Activated effector memory CD4-positive, alpha-beta T cell treated with anti-CD3 and anti-CD28 coated beads, Interleukin-2, amount 50 U/mL, for 16 hours (primary cell): ENCODE measurements around the gene SPINT4.

ENCODE experiments used
- DNase-seq: peaks from one replicate; pipeline ENCODE4 v3.0.0-alpha.2; 2020

SPINT4 gene

GRCh38 chr20:45765980-45766379 is 43.8 kb downstream of the SPINT4 start:
- no peak for DNase-seq

DNA sequence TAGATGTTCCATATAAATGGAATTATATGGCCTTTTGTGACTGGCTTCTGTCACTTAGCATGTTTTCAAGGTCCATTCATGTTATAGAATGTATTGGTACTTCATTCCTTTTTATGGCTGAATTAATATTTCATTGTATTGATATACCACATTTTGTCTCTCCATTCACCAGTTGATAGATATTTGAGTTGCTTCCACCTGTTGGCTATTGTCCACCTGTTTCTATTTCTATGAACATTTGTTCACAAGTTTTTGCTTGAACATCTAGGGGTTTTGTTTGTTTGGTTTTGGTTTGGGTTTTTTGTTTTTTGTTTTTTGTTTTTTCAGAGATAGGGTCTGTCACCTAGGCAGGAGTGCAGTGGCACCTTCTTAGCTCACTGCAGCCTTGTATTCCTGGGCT is 46.3 kb downstream of the SPINT4 start:
- DNase-seq, result no peak

DNA sequence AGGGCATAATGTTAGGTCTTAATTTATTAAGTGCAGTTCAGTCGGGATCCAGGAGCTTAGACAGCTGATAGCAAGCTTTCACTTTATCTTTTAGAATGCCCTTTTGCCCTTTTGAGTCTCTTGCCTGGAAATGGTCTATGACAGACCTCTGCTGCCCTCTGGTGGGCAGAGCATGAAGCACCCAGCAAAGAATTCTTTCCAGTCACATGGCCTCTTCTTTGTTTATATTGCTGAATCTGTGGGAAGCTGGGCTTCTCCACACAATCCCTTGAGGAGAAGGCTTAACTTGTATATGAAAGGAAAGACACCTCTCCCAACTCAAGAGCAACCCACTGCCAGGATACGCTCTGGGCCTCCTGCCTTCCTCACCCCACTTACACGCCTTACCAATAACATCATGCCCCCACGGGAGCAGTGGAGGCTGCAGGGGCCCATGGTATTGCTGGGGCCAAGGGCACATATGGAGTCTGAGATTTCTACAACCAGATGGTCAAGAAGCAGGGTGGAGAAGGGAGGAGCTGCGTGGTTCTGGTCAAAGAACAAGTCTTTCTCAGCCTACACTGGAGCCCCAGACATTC is 49.1 kb downstream of the SPINT4 start:
- DNase-seq, result peak; percentile 92

GRCh38 chr20:45772693-45773092 is 50.5 kb downstream of the SPINT4 start:
- no peak for DNase-seq

DNA sequence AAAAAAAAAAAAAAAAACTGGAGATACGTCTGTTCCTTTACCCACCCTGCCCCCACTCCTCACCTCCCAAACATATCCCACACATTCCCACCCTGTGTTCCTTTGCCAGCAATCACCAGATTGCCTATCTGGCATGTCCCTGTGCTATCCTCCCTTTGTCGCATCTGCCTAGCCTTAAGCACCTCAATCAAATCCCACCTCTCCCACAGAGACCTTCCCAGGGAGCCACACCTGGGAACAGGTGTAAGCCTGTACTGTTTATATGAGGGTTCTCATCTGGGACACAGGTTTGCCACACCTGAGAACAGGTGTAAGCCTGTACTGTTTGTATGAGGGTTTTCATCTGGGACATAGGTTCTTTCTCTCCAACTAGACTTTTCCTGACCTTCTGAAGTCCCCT is 52.8 kb downstream of the SPINT4 start:
- no peak for DNase-seq

DNA sequence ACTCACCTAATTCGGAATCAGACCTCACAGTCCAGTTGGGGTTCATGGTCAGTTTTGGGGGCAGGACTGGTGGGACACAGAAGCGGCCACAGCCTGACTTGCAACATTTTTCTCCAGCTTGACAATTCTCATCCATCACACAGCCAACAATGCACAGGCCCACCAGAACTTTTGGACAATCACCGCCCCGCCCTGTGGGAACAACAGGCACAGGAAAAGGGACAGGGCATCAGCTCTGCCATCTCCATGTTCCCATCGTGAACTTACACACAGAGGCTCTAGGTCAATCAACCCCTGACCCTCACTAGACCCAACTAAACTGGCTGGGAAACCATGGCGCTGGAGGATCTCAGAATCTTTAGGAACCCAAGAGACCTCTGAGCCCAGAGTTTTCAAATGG is 53.3 kb downstream of the SPINT4 start:
- no peak for DNase-seq
